HepG2 (cell line): ENCODE results near the gene PRR11. TPM values are rescaled to one million over a fixed set of nuclear protein-coding genes. Genes with fewer than 3 reads are reported as not detected.
A peak's percentile ranks its signal among the peaks of the same experiment; 100 is the strongest.

Experiments used
- FOXO1 ChIP-seq: sonication (generic); formaldehyde crosslinking; IDR thresholded peaks from 2 replicates; pipeline ENCODE4 v1.4.0; 2020; ENCODE audit warnings: missing genetic modification reagents
- RBM22 ChIP-seq: fragments of 200-400 bp; formaldehyde crosslinking; optimal IDR thresholded peaks from 2 replicates; pipeline ENCODE3; 2017; ENCODE audit warnings: mild to moderate bottlenecking, low read length, moderate library complexity
- RXRA ChIP-seq: sonication (generic); formaldehyde crosslinking; IDR thresholded peaks from 2 replicates; pipeline ENCODE4 v1.5.1; 2020; ENCODE audit warnings: missing genetic modification reagents
- SMAD9 ChIP-seq: sonication (generic); formaldehyde crosslinking; IDR thresholded peaks from 2 replicates; pipeline ENCODE4 v1.5.1; 2020; ENCODE audit warnings: mild to moderate bottlenecking, missing genetic modification reagents
- TAF1 ChIP-seq: sonication (generic); formaldehyde crosslinking; IDR thresholded peaks from 2 replicates; pipeline ENCODE4 v1.4.0; 2020; ENCODE audit warnings: missing genetic modification reagents
- ZFP82 ChIP-seq: sonication (generic); formaldehyde crosslinking; IDR thresholded peaks from 2 replicates; pipeline ENCODE4 v1.5.1; 2020; ENCODE audit warnings: mild to moderate bottlenecking, missing genetic modification reagents, borderline replicate concordance
- ZMYM2 ChIP-seq: sonication (generic); formaldehyde crosslinking; IDR thresholded peaks from 2 replicates; pipeline ENCODE4 v1.8.0; 2022; ENCODE audit warnings: mild to moderate bottlenecking, missing genetic modification reagents
- ZNF383 ChIP-seq: sonication (generic); formaldehyde crosslinking; IDR thresholded peaks from 2 replicates; pipeline ENCODE4 v1.4.0; 2020; ENCODE audit warnings: missing genetic modification reagents, mild to moderate bottlenecking, borderline replicate concordance
- ZNF552 ChIP-seq: sonication (generic); formaldehyde crosslinking; IDR thresholded peaks from 2 replicates; pipeline ENCODE4 v1.9.0; 2022; ENCODE audit warnings: missing genetic modification reagents, mild to moderate bottlenecking, borderline replicate concordance
- ZNF589 ChIP-seq: sonication (generic); formaldehyde crosslinking; conservative IDR thresholded peaks from 2 replicates; pipeline ENCODE4 v1.8.0; 2022; ENCODE audit warnings: mild to moderate bottlenecking, moderate library complexity, missing genetic modification reagents
- ZNF652 ChIP-seq: IDR thresholded peaks from 2 replicates; pipeline ENCODE4 v1.6.1; 2016; ENCODE audit warnings: low read depth, borderline replicate concordance
- ZNF724P ChIP-seq: sonication (generic); formaldehyde crosslinking; IDR thresholded peaks from 2 replicates; pipeline ENCODE4 v1.8.0; 2022; ENCODE audit warnings: missing genetic modification reagents, borderline replicate concordance
- polyA plus RNA-seq, 8 experiments: library from polyadenylated mRNA; depleted of rRNA in 3 of 8; stranded (reverse) in 7 of 8; unstranded in 1 of 8; fragments of >200 nt; fragmentation: Illumina TruSeq in 4 of 8; extraction: Trizol in 4 of 8; gene quantifications; 2 replicates each; pipeline versions ENCODE4 v1.2.1 to v1.2.3, GENCODE V29; 2011 to 2016; ENCODE audit warnings: low read depth in 4 of 8, missing spikeins in 1 of 8, mixed read lengths in 1 of 8; ENCODE audit not compliant: insufficient read depth in 1 of 8
- total RNA-seq, 5 experiments: library from RNA; depleted of rRNA; stranded (reverse); fragments of >200 nt; fragmentation: Illumina TruSeq; extraction: Trizol; gene quantifications; 2 replicates each; pipeline ENCODE4 v1.2.3, GENCODE V29; 2016; ENCODE audit warnings: low read depth in 1 of 5
- TF ChIP-seq, protein P1 (sequence below): sonication (generic); formaldehyde crosslinking; IDR thresholded peaks from 2 replicates; pipeline ENCODE4 v1.8.0; 2022; ENCODE audit warnings: missing genetic modification reagents, mild to moderate bottlenecking, borderline replicate concordance
- TF ChIP-seq, protein P2 (sequence below), 2 experiments: IDR thresholded peaks; 2 replicates each; pipeline ENCODE4 v1.6.1; 2011 to 2012; ENCODE audit warnings: low read length in 2 of 2, borderline replicate concordance in 1 of 2, low read depth in 1 of 2, mild to moderate bottlenecking in 1 of 2, moderate library complexity in 1 of 2
- TF ChIP-seq, protein P3 (sequence below): sonication (generic); formaldehyde crosslinking; IDR thresholded peaks from 2 replicates; pipeline ENCODE4 v1.4.0; 2020; ENCODE audit warnings: mild to moderate bottlenecking, missing genetic modification reagents
- TF ChIP-seq, protein P4 (sequence below): sonication (generic); formaldehyde crosslinking; IDR thresholded peaks from 2 replicates; pipeline ENCODE4 v1.5.1; 2020; ENCODE audit warnings: mild to moderate bottlenecking, missing genetic modification reagents
- TF ChIP-seq, protein P5 (sequence below): sonication (generic); formaldehyde crosslinking; conservative IDR thresholded peaks from 2 replicates; pipeline ENCODE4 v1.4.0; 2020; ENCODE audit warnings: mild to moderate bottlenecking, missing genetic modification reagents, moderate library complexity

Gene PRR11
- total and polyA plus RNA-seq, 2 of the 13 experiments (the other 11 are each of a cell fraction or from before 2014, with no cell fraction given) = 35.7 to 39.2 TPM

DNA sequence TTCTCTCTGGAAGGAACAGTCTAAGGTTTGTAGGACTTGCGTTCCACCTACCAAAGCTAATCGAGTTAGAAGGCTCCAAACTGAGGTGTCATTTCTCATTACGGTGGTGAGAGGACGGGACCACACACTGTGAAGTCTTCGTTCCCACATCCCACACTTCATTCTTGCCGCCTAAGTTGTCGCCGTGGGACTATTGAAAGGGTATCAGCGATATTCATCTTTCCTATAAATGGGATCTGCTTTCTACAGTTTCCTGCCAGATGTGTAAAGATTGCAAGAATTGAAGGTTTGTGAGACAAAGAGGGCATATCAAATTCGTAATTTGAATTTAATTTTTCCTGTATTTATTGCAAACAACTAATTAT is 48.3 kb upstream of the PRR11 start (continued):
- TF ChIP-seq ZNF552 (CRISPR knock-in tag) = no peak
- no peak for TF ChIP-seq TAF1 (CRISPR knock-in tag)
- TF ChIP-seq RXRA (CRISPR knock-in tag) = no peak
- 0 out of 2 replicates have a peak, but pooled peaks have one; percentile 28 for TF ChIP-seq SMAD9 (CRISPR knock-in tag)
- no peak for TF ChIP-seq ZMYM2 (CRISPR knock-in tag)
- TF ChIP-seq, protein P1, sequence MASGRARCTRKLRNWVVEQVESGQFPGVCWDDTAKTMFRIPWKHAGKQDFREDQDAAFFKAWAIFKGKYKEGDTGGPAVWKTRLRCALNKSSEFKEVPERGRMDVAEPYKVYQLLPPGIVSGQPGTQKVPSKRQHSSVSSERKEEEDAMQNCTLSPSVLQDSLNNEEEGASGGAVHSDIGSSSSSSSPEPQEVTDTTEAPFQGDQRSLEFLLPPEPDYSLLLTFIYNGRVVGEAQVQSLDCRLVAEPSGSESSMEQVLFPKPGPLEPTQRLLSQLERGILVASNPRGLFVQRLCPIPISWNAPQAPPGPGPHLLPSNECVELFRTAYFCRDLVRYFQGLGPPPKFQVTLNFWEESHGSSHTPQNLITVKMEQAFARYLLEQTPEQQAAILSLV (CRISPR knock-in tag) = no peak
- TF ChIP-seq ZNF383 (CRISPR knock-in tag) = no peak
- no peak for TF ChIP-seq ZNF652
- TF ChIP-seq FOXO1 (CRISPR knock-in tag) = no peak
- TF ChIP-seq, protein P2, sequence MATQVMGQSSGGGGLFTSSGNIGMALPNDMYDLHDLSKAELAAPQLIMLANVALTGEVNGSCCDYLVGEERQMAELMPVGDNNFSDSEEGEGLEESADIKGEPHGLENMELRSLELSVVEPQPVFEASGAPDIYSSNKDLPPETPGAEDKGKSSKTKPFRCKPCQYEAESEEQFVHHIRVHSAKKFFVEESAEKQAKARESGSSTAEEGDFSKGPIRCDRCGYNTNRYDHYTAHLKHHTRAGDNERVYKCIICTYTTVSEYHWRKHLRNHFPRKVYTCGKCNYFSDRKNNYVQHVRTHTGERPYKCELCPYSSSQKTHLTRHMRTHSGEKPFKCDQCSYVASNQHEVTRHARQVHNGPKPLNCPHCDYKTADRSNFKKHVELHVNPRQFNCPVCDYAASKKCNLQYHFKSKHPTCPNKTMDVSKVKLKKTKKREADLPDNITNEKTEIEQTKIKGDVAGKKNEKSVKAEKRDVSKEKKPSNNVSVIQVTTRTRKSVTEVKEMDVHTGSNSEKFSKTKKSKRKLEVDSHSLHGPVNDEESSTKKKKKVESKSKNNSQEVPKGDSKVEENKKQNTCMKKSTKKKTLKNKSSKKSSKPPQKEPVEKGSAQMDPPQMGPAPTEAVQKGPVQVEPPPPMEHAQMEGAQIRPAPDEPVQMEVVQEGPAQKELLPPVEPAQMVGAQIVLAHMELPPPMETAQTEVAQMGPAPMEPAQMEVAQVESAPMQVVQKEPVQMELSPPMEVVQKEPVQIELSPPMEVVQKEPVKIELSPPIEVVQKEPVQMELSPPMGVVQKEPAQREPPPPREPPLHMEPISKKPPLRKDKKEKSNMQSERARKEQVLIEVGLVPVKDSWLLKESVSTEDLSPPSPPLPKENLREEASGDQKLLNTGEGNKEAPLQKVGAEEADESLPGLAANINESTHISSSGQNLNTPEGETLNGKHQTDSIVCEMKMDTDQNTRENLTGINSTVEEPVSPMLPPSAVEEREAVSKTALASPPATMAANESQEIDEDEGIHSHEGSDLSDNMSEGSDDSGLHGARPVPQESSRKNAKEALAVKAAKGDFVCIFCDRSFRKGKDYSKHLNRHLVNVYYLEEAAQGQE (IDR thresholded peaks at IDR 0.05; ENCODE audit: borderline replicate concordance in 1 of 2, low read depth in 1 of 2, low read length in 2 of 2) = no peak
- 0 out of 2 replicates have a peak, but pooled peaks have one; percentile 59 for TF ChIP-seq ZFP82 (CRISPR knock-in tag)
- peak; percentile 1 for TF ChIP-seq RBM22
- TF ChIP-seq ZNF724P (CRISPR knock-in tag) = no peak
- peak; percentile 79; the same call in 1 of the 2 replicates for TF ChIP-seq ZNF589 (CRISPR knock-in tag)
- TF ChIP-seq, protein P3, sequence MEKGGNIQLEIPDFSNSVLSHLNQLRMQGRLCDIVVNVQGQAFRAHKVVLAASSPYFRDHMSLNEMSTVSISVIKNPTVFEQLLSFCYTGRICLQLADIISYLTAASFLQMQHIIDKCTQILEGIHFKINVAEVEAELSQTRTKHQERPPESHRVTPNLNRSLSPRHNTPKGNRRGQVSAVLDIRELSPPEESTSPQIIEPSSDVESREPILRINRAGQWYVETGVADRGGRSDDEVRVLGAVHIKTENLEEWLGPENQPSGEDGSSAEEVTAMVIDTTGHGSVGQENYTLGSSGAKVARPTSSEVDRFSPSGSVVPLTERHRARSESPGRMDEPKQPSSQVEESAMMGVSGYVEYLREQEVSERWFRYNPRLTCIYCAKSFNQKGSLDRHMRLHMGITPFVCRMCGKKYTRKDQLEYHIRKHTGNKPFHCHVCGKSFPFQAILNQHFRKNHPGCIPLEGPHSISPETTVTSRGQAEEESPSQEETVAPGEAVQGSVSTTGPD (CRISPR knock-in tag) = no peak
- TF ChIP-seq, protein P4, sequence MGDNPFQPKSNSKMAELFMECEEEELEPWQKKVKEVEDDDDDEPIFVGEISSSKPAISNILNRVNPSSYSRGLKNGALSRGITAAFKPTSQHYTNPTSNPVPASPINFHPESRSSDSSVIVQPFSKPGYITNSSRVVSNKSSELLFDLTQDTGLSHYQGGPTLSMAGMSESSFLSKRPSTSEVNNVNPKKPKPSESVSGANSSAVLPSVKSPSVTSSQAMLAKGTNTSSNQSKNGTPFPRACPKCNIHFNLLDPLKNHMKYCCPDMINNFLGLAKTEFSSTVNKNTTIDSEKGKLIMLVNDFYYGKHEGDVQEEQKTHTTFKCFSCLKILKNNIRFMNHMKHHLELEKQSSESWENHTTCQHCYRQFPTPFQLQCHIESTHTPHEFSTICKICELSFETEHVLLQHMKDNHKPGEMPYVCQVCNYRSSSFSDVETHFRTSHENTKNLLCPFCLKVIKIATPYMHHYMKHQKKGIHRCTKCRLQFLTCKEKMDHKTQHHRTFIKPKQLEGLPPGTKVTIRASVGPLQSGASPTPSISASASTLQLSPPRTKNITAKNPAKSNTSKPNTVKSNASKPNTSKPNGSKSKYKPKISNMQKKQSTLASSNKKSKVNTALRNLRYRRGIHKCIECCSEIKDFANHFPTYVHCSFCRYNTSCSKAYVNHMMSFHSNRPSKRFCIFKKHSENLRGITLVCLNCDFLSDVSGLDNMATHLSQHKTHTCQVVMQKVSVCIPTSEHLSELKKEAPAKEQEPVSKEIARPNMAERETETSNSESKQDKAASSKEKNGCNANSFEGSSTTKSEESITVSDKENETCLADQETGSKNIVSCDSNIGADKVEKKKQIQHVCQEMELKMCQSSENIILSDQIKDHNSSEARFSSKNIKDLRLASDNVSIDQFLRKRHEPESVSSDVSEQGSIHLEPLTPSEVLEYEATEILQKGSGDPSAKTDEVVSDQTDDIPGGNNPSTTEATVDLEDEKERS (CRISPR knock-in tag) = no peak
- TF ChIP-seq, protein P5, sequence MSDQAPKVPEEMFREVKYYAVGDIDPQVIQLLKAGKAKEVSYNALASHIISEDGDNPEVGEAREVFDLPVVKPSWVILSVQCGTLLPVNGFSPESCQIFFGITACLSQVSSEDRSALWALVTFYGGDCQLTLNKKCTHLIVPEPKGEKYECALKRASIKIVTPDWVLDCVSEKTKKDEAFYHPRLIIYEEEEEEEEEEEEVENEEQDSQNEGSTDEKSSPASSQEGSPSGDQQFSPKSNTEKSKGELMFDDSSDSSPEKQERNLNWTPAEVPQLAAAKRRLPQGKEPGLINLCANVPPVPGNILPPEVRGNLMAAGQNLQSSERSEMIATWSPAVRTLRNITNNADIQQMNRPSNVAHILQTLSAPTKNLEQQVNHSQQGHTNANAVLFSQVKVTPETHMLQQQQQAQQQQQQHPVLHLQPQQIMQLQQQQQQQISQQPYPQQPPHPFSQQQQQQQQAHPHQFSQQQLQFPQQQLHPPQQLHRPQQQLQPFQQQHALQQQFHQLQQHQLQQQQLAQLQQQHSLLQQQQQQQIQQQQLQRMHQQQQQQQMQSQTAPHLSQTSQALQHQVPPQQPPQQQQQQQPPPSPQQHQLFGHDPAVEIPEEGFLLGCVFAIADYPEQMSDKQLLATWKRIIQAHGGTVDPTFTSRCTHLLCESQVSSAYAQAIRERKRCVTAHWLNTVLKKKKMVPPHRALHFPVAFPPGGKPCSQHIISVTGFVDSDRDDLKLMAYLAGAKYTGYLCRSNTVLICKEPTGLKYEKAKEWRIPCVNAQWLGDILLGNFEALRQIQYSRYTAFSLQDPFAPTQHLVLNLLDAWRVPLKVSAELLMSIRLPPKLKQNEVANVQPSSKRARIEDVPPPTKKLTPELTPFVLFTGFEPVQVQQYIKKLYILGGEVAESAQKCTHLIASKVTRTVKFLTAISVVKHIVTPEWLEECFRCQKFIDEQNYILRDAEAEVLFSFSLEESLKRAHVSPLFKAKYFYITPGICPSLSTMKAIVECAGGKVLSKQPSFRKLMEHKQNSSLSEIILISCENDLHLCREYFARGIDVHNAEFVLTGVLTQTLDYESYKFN (CRISPR knock-in tag) = no peak
